HG02763 (cell line): ENCODE measurements around the gene PHACTR1.

Experiments
- ATAC-seq: cut with Tn5 transposase; IDR thresholded peaks from one replicate; pipeline ENCODE4 v1.9.1; 2021; ENCODE audit warnings: mild to moderate bottlenecking, moderate library complexity; ENCODE audit not compliant: unreplicated experiment

The PHACTR1 gene

DNA sequence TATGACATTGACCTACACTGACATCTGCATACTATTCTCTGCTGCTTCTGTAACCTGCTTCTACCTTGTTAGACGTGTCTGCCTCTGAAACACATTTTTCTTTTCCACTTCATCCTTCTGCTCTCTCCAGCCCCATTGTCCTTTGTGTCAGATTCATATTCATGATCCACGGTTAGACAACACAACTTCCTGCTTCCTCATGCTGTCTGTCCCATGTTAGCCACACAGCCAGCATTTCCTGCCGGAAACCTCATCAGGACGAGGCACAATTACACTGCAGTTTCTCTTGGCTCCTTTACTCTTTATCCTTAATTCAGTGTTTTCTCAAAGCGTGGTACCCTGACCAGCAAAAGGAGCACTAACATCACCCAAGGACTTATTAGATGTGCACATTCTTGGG, 461.5 kb downstream of the PHACTR1 start:
- ATAC-seq, result no peak

DNA sequence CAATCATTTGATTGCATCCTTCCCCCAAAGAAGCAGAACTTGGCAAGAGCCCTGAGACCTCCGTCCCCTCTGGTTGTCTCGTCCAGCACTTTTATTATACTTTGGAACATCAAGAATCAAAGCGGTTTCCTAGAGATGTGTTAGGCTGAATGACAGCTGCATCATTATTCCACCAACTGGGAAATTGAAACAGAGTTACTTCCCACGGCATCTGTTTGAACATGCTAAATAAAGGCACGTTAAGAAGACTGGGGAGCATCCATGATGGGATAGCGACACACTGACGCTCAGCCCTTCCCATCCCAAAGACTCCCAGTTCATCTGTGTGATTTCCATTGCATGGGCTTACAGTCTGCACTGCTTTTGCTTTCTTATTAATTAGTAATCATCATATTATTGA, 464.0 kb downstream of the PHACTR1 start:
- no peak for ATAC-seq

DNA sequence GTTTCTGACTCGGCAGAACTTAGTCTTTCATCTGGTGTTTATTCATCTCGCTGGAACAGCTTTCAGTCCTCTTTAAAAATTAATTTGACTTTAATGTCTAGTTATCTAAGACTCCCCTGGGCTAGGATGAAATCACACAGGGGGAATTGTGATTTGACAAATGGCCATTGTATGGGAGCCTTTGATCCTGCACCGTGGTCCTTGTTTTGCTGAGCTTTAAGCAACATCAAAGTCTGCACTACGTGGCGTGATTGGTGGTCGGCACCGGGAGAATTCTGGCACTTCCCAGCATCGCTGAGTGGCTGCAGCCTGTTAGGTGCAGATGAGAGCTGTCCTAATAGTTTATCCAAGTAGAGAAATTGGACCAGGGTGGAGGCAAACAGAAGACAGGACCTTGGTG, 464.8 kb downstream of the PHACTR1 start:
- ATAC-seq, result no peak

DNA sequence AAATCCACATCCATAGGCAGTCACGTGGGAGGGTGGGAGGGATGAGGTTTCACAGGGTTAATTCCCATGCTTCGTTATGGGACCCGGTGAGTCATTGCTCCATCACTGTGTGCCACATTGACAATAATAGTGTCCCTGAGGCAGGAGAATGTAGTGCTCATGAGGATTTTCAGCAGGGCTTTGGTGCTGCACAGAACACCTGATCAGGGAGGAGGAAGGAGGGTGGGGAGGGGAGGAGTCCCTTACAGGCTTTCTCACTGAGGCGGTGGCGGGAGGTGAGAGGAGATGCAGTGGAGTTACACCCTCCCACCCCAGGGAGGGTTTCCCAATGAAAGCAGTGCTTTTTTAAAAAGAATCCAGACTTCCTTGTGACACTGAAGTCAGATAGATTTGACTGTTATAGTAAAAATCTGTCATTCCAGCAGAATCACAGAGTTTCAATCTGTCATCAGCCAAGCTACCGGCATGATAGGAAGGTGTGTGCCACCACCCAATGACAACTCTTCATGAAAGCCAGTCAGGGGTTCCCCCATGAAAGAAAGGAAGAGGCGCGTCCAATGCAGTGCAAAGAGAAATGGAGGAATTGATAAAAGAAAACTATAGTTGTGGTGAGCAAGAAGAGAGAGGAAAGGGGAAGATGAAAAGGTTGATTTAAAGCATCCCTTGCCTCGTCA, 467.0 kb downstream of the PHACTR1 start:
- no peak for ATAC-seq

DNA sequence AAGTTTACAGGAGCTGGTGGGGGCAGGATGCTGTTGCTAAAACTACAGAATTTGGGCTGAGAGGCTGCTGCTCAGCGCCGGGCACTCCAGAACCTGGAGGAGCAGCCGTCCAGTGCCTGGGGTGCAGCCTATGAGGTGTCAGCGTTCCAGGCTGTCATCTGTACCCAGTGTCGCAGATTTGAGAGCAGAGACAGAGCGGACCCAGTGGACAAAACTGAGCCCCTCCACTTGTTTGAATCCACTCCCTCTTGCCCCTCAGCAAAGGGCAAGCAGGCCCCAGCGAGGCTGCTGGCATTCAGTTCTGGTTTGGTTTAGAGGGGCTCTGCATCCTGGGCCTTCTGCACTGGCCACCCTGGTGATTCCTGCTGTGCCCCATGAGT, 467.5 kb downstream of the PHACTR1 start:
- no peak for ATAC-seq

DNA sequence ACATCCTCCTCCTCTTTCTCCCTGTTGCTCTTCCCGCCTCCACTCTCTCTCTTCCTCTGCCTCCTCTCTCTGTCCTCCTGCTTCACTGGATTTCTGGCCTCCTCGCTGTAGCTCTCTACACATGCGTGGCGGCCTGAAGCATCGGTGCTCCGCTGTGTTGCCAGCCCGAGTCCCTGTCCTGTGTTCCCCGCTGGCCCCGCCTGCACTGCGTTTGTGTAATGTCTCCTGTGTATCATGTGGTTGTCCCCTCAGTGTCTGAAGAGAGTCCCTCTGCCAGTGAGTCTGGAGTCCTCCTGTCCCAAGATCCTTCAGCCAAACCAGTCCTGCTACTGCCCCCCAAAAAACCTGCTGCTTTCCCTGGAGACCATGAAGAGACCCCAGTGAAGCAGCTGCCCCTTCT, 468.0 kb downstream of the PHACTR1 start:
- no peak for ATAC-seq

DNA sequence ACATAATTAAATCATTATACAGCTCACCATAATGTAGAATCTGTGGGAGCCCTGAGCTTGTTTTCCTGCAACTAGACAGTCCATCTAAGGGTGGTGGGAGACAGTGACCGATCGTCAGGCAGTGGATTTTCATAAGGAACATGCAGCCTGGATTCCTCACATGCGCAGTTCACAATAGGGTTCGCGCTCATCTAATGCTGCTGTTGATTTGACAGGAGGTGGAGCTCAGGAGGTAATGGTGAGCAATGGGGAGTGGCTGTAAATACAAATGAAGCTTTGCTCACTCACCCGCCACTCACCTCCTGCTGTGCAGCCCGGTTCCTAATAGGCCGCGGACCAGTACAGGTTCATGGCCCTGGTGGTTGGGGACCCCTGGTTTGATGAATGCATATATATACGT, 470.3 kb downstream of the PHACTR1 start:
- ATAC-seq, result no peak

DNA sequence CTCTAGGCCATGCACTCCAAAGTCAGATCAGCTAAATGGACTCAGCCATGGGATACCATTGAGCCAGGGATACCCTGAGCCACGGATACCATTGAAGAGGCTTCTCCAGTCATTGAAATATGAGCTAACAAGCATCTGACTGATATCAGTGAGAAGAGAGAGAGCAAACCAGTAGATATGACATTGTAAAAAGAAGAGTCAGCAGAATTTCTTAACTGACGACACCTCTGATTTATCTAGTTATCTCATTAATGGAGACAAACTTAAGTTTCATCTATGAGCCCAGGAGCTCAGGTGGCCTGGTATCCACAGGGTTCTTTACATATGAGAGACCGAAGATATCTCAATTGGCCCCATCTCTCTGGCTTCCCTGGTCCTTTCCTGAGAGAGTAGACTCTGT, 471.1 kb downstream of the PHACTR1 start:
- ATAC-seq, result no peak

DNA sequence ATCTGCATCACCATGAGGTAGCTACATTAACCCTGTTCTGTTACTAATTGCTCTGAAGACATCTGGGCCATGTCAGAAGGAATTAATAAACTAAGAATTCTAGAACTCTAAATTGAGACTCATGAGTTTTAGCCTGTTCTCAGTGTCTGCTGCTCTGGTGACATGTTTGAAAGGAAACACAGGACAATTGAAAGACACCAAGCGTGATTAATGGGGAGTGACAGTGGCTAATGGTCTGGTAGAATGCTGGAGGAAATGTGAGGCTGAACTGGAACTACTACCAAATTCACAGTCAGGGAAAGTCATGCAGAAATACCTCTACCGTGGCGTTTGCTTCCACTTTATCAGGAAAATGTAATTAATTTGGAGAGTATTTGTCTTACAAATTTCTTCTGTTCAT, 471.7 kb downstream of the PHACTR1 start:
- ATAC-seq, result no peak

DNA sequence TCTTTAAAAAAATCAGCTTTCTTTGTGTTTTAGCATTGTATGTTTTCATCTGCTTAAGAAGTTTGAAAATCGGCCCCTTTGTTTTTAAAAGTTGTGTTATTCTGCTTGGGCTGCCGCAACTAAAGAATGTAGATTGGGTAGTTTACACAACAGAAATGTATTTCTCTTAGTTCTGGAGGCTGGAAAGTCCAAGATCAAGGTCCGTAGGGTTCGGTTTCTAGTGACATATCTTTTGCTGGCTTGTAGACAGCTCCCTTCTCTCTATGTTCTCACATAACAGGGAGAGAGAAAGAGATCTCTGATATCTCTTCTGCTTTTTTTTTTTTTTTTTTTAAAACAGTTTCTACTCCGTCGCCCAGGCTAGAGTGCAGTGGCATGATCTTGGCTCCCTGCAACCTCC, 473.1 kb downstream of the PHACTR1 start:
- no peak for ATAC-seq

DNA sequence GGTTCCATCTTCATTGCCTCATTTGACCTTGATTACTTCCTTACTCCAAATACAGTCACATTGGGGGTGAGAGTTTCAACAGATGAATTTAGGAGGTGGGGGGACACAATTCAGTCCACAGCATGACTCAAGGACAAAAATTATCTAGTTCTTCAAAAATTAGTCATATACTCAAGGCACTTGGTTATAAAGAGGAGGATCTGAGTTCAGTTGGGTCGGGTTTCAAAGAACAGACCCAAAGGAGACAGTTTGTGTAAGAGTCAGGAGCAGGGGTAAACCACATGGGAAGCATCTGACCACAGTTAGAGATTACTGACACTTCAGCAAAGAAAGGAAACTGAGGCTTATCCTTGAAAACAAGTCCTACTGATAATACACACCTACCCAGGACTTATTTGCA, 473.8 kb downstream of the PHACTR1 start:
- ATAC-seq, result no peak

DNA sequence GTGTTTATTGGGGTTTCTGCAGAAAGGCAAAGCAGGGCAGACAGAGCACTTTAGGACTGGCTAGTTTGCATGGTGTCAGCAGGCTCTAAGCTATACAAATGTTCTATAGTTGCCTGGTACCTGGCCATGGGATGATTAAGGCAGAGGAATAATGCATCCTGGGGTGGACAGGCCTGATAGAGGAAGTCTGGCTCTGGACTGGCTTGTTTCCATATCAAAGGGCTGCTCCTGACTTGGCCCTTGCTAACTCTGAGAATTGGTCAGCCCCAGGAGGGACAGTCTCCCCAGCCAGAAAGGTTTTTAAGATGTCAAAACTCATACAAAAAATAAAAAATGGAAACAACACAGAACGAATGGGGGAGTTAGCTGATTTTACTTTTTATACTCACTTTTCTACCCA, 474.9 kb downstream of the PHACTR1 start:
- ATAC-seq, result no peak

DNA sequence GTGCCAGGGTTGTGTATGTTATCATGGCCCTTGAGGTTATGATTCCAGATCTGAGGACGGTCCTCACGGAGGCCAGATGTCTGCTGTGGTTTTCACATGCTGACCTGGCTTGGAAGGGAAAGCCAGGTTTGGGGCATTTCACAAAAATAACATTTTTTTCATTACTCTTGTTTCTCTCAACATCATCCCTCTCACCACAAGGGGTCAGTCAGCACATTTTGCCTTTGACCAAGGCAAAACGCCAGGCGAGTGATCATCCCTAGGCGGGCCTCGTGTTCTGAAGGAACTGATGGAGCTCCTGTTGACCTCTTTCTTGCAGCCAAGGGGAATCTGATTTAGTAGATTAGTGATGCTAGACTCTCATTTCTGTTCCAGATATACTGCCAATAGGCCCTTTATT, 478.3 kb downstream of the PHACTR1 start:
- ATAC-seq, result no peak

DNA sequence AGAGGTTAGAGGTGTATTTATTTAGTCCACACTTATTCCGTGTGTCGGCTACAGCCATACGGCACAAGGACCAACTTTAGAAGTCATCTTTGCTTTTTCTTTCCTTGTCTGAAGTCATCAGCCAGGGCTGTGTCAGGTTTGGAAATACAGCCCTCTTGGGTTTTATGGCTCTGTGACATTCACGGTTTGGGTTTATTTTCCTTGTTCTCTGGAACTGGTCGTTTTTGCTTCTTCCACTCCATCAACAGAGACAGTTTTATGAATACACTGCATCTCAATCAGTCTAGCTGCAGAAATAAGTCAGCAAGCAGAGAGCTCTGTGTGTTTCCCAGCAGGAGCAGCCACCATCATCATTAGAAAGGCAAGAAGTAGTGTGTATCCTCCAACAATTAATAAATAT, 479.2 kb downstream of the PHACTR1 start:
- no peak for ATAC-seq

DNA sequence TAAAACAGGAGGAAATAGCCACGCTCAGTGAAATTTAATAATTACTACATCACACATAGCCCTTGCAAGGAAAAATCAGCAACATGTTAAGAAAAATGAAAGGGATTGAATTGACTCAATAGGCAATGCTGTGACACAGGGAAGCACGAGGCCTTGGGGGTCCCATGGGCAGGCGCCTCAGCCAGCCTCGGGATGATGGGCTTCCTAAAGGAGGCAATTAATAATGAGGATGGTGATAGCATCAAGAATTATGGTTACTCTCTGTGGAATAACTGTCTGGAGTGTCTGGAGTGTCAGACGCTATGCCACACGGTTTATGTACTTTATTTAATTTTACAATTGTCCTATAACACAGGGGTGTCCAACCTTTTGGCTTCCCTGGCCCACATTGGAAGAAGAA, 481.6 kb downstream of the PHACTR1 start:
- no peak for ATAC-seq

DNA sequence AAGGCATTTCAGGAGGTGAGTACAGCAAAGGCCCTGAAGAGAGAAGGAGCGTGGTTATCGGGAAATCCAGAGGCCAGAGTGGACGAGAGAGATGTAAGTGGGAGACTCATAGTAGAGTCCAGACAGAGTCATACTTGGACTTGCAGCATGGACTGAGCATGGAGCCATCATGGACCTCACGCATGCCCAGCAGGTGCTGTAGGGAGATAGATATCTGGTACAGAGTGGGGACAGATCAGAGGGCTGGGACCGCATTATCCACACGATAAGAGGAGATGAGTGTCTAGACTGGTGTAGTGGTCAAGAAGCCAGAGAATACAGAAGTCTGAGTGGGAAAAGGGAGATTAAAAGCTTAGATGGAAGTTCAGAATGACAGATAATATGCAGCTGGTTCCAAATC, 484.8 kb downstream of the PHACTR1 start:
- ATAC-seq, result no peak

DNA sequence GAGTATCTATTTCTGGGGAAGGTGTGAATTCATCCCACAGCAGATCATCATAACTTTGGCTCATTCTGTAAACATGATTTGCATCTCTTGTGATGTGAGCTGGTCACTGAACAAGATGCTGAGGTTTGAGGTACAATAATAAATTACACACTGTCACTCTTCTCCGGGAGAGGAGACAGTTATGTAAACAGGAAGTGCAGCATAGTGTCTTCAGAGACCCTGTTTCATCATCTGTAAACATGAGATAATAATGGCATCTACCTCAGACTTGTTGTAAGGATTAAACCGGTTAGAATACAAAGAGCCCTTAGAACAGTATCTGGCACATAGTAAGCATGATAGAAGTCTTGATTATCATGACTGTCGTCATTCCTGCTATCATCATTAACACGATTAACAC, 486.6 kb downstream of the PHACTR1 start:
- no peak for ATAC-seq

DNA sequence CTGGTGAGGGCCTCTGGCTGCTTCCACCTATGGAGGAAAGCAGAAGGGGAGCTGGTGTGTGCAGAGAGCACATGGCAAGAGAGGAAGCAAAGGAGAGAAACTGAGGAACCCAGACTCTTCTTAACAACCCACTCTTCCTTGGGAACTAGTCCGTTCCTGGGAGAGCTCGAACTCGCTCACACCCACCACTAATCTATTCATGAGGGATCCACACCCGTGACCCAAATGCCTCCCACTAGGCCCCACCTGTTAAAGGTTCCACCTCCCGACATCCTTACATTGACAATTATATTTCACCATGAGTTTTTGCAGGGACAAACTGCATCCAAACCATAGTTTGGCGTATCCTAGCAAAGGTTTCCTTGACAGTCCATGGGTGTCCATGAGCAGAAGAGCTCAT, 488.5 kb downstream of the PHACTR1 start:
- no peak for ATAC-seq

DNA sequence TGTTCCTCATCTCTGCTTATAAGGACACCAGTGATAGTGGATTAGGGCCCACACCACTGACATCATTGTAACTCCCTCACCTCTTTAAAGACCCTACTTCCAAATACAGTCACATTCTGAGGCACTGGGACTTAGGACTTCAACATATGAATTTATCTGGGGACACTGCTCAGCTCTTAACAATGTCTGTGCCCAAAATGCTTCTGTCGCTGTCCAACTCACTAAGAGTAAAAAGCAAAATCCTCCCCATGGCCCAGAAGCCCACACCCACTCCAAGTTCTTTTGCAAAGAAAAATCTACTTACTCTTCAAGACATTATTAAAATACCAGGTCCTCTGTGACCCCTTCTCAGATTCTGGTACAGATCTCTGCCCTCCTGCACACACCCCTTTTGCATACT, 495.5 kb downstream of the PHACTR1 start:
- no peak for ATAC-seq

DNA sequence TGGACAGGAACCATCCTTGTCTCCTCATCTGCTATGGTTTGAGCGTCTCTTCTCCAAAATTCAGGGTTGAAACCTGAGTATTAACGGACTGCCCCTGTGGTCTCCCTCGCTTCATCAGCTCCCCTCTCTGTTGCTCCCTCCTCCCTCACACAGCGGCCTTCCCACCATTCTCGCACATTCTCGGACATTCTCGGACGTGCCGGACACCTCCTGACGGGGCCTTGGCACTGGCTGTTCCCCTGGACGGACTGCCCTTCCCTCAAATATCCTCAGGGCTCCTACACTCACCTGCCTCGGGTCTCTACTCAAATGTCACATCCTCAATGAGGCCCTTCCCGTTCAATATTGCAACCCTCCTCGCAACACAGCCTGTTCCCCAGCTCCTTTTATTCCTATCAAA, 496.0 kb downstream of the PHACTR1 start:
- ATAC-seq, result no peak

DNA sequence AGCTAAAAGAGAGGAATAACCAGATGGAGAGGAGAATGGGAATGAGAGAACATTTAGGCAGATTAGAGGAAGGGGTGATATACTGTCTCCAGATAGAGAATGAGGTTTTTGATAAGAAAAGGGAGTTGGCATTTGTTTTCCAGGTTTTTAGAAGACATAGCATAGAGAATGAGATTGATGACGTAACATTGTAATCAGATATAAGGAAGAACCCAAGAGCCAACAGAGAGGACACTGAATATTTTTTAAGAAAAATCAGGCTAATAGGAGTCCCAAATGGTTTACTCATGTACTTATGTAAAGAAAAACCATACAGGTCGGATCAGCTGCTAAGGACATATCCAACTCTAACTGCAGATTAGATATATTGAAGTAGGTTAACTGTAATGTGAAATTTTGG, 498.8 kb downstream of the PHACTR1 start:
- ATAC-seq, result no peak

DNA sequence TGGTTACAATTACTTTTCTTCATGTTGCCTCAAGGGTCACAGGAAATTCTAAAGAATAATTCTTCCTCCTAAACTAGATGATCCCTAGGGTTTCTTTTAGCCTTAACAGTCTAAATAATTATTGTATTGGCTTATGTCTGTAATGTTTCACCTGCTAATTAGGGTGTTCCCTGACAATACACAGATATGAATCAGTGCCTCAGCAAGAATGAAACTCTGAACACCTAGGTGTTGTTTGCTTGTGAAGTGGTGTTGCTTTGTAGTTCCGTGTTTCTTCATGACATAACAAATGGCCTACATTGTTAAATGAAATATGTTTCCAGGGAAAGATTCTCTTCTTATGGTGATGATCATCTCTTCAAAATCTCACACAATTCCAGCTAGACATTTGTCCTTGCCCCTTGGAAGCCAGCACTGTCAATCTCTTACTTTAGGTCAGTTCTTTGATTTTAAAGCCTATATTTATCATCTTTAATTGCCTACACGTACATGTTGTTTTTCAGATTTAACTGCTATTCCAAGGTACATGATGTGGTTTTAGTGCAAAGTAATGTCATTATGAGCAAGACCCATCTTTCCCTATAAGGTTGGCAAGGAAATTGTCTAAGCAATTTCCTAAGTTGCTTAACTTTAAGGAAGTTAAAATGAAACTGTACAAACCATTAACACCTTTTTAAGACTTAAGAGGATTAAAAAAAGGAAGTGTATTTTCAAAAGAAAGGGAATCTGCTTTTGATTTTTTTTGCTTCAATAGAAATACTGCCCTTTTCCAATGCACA, 499.9 kb downstream of the PHACTR1 start:
- ATAC-seq, result no peak
